Measurements from ENCODE around the gene KAZN.

DNA sequence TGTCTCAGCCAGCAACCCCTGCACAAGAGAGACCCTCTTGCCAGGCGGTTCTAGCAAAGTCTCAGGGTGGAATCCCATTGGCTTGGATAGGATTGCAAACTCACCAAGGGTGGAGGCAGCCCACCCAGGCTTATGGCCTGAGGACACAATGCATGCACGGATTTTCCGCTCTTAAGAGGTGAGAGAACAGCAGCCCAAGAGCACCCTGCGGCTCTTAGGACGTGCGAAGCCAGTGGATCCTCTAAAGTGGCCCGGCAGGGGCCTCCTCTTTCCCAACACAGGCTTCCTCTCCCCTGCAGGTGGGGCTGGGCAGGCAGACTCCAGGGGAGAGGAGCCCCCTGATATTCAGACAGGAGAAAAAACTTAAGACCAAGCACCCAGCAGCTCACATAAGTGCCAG, 523.8 kb downstream of the KAZN start:
- no peak for TF ChIP-seq CTCF (optimal IDR thresholded peaks at IDR 0.05 in 1 of 3, IDR thresholded peaks at IDR 0.05 in 1 of 3, conservative IDR thresholded peaks at IDR 0.05 in 1 of 3; ENCODE audit: extremely low read depth in 1 of 3, insufficient read depth in 2 of 3, low read length in 3 of 3)
- TF ChIP-seq EZH2 (IDR thresholded peaks at IDR 0.05; ENCODE audit: low read length): no peak
